ENCODE data around the gene SERPINA3.

GRCh38 chr14:94624537-94625352, 12.6 kb downstream of the SERPINA3 start:
- TF ChIP-seq POLR2A (IDR thresholded peaks at IDR 0.05; ENCODE audit: low read length) = no peak
- TF ChIP-seq GATA1 (IDR thresholded peaks at IDR 0.05; ENCODE audit: low read depth, low read length) = no peak
